A549 (cell line): ENCODE results near the gene G6PC2. TPM values are rescaled to one million over a fixed set of nuclear protein-coding genes. Genes with fewer than 3 reads are reported as not detected.

ENCODE experiments used
- ATAC-seq, 2 experiments: fragments of 200-7000 bp in 1 of 2; fragments of >200 bp in 1 of 2; cut with Nextera tagmentation in 1 of 2; cut with Tn5 transposase in 1 of 2; 3 replicates each; pipeline versions ENCODE4 v1.8.0 to v1.9.1; 2018 to 2020; ENCODE audit warnings: mild to moderate bottlenecking in 1 of 2, moderate library complexity in 1 of 2
- CTCF ChIA-PET: fragments of 300-600 bp; sonication (Branson Sonifier 250); formaldehyde crosslinking; extraction: SDS; loops from one replicate; lab custom pipeline; 2021; ENCODE audit warnings: antibody characterized with exemption, inconsistent platforms; lab: Yijun Ruan, JAX
- POLR2A ChIA-PET: fragments of 350-600 bp; formaldehyde crosslinking; extraction: SDS; loops from one replicate; lab custom pipeline; 2021; ENCODE audit warnings: antibody characterized with exemption, inconsistent platforms; lab: Yijun Ruan, JAX
- DNase-seq, 2 experiments: peaks; one replicate each; pipeline versions ENCODE4 v3.0.0 to v3.0.0-alpha.2; 2011 to 2016; ENCODE audit warnings: low read depth in 1 of 2, low spot score in 1 of 2
- FAIRE-seq: peaks from 2 replicates; lab custom pipeline; 2011; peaks lifted over from hg19 to GRCh38; lab: Jason Lieb, UNC
- H3K27ac ChIP-seq, 2 experiments: fragments of >200 bp; sonication (Bioruptor Twin); formaldehyde crosslinking; 3 replicates each; pipeline ENCODE4 v1.5.1; 2016 to 2017
- H3K4me1 ChIP-seq: fragments of >200 bp; sonication (Bioruptor Twin); formaldehyde crosslinking; 3 replicates; pipeline ENCODE4 v1.6.1; 2016
- H3K4me2 ChIP-seq: fragments of >200 bp; sonication (Bioruptor Twin); formaldehyde crosslinking; 3 replicates; pipeline ENCODE4 v1.6.1; 2016
- H3K4me3 ChIP-seq: fragments of >200 bp; sonication (Bioruptor Twin); formaldehyde crosslinking; 3 replicates; pipeline ENCODE4 v1.5.1; 2016
- H3K9me3 ChIP-seq: fragments of >200 bp; sonication (Bioruptor Twin); formaldehyde crosslinking; 3 replicates; pipeline ENCODE4 v1.6.1; 2016
- BHLHE40 ChIP-seq: IDR thresholded peaks from 2 replicates; pipeline ENCODE4 v1.6.1; 2012; ENCODE audit warnings: low read depth, low read length, inconsistent platforms
- EP300 ChIP-seq, 2 experiments: fragments of >200 bp; sonication (Bioruptor Twin); formaldehyde crosslinking; IDR thresholded peaks; 2 replicates in 1 of 2; 3 replicates in 1 of 2; pipeline ENCODE4 v1.6.1; 2016 to 2017
- ESRRA ChIP-seq: fragments of 150-350 bp; IDR thresholded peaks from 2 replicates; pipeline ENCODE4 v1.6.1; 2014; ENCODE audit warnings: mild to moderate bottlenecking, low read length, borderline replicate concordance
- FOSL2 ChIP-seq, 2 experiments: fragments of 450-650 bp in 1 of 2; fragments of >200 bp in 1 of 2; sonication (Bioruptor Twin) in 1 of 2; formaldehyde crosslinking; IDR thresholded peaks; 2 replicates each; pipeline versions ENCODE4 v1.5.0 to v1.6.1; 2016 to 2020; ENCODE audit warnings: mild to moderate bottlenecking in 1 of 2, moderate library complexity in 1 of 2
- HOXB13 ChIP-seq: fragments of 250-450 bp; sonication (Bioruptor Pico); IDR thresholded peaks from 2 replicates; pipeline ENCODE4 v1.5.0; 2020; ENCODE audit warnings: low read depth, mild to moderate bottlenecking, moderate library complexity
- KDM1A ChIP-seq: fragments of 200-600 bp; sonication (generic); IDR thresholded peaks from 2 replicates; pipeline ENCODE4 v1.6.1; 2016; ENCODE audit warnings: low read depth, mild to moderate bottlenecking
- KDM5A ChIP-seq: fragments of 200-600 bp; sonication (generic); IDR thresholded peaks from 2 replicates; pipeline ENCODE4 v1.6.1; 2016; ENCODE audit warnings: antibody characterized with exemption, mild to moderate bottlenecking
- NFE2L2 ChIP-seq: fragments of 150-350 bp; conservative IDR thresholded peaks from 2 replicates; pipeline ENCODE4 v1.6.1; 2014; ENCODE audit warnings: low read length
- NPAS2 ChIP-seq: fragments of 250-450 bp; sonication (Bioruptor Pico); IDR thresholded peaks from 2 replicates; pipeline ENCODE4 v1.8.0; 2022; ENCODE audit warnings: mild to moderate bottlenecking, moderate library complexity, borderline replicate concordance
- PHF8 ChIP-seq: fragments of 200-600 bp; sonication (generic); IDR thresholded peaks from 2 replicates; pipeline ENCODE4 v1.6.1; 2016; ENCODE audit warnings: low read depth, mild to moderate bottlenecking, antibody characterized with exemption, moderate library complexity, borderline replicate concordance
- POLR2A ChIP-seq: IDR thresholded peaks from 2 replicates; pipeline ENCODE4 v1.6.1; 2012; ENCODE audit warnings: mild to moderate bottlenecking, low read length
- POLR2AphosphoS2 ChIP-seq: conservative IDR thresholded peaks from 2 replicates; pipeline ENCODE4 v1.6.1; 2012; ENCODE audit warnings: low read length, improper control_type of control experiment, inconsistent platforms
- RCOR1 ChIP-seq: fragments of 150-350 bp; IDR thresholded peaks from 2 replicates; pipeline ENCODE4 v1.6.1; 2014; ENCODE audit warnings: antibody characterized with exemption, low read length, low read depth
- RFX5 ChIP-seq: fragments of 450-650 bp; IDR thresholded peaks from 2 replicates; pipeline ENCODE4 v1.7.1; 2014; ENCODE audit warnings: antibody characterized with exemption, mild to moderate bottlenecking, moderate library complexity
- SMC3 ChIP-seq: fragments of >200 bp; sonication (Bioruptor Twin); formaldehyde crosslinking; IDR thresholded peaks from 3 replicates; pipeline ENCODE4 v1.6.1; 2018; ENCODE audit warnings: inconsistent platforms
- TP53 ChIP-seq: fragments of 250-450 bp; sonication (Bioruptor Pico); IDR thresholded peaks from 2 replicates; pipeline ENCODE4 v1.5.0; 2021; ENCODE audit warnings: mild to moderate bottlenecking, moderate library complexity
- ZC3H11A ChIP-seq: fragments of 450-650 bp; IDR thresholded peaks from 2 replicates; pipeline ENCODE4 v1.6.1; 2014; ENCODE audit warnings: antibody characterized with exemption, mild to moderate bottlenecking
- ZNF302 ChIP-seq: fragments of 250-450 bp; sonication (Bioruptor Pico); IDR thresholded peaks from 2 replicates; pipeline ENCODE4 v1.9.0; 2021; ENCODE audit warnings: inconsistent platforms, mild to moderate bottlenecking, moderate library complexity
- WGBS: methylation state at CpG from one replicate; pipeline ENCODE4 v1.1.6; 2017; ENCODE audit errors: missing lambda C conversion rate; 5-methylcytosine and 5-hydroxymethylcytosine counted together
- polyA plus RNA-seq, 4 experiments: library from polyadenylated mRNA; depleted of rRNA in 3 of 4; stranded (reverse); fragments of >200 nt; fragmentation: RNase III in 1 of 4; extraction: RNeasy Plus Mini Kit Qiagen cat#74134 plus additional on column Dnase treatment in 1 of 4; gene quantifications; 2 replicates in 3 of 4; 3 replicates in 1 of 4; pipeline ENCODE4 v1.2.3, GENCODE V29; 2011 to 2017
- TF ChIP-seq, protein P1 (sequence below): IDR thresholded peaks from 2 replicates; pipeline ENCODE4 v1.6.1; 2012
- TF ChIP-seq, protein P2 (sequence below): fragments of 250-450 bp; sonication (Bioruptor Pico); IDR thresholded peaks from 2 replicates; pipeline ENCODE4 v1.5.0; 2021; ENCODE audit warnings: mild to moderate bottlenecking, moderate library complexity, borderline replicate concordance
- TF ChIP-seq, protein P3 (sequence below): IDR thresholded peaks from 2 replicates; pipeline ENCODE4 v1.6.1; 2012; ENCODE audit warnings: low read depth, borderline replicate concordance
- TF ChIP-seq, protein P4 (sequence below): fragments of 150-350 bp; IDR thresholded peaks from 2 replicates; pipeline ENCODE4 v1.6.1; 2014; ENCODE audit warnings: low read depth, mild to moderate bottlenecking, low read length
- TF ChIP-seq, protein P5 (sequence below): IDR thresholded peaks from 2 replicates; pipeline ENCODE4 v1.6.1; 2012
- TF ChIP-seq, protein P6 (sequence below): fragments of >200 bp; sonication (Bioruptor Twin); formaldehyde crosslinking; IDR thresholded peaks from 3 replicates; pipeline ENCODE4 v1.6.1; 2016
- TF ChIP-seq, protein P7 (sequence below): fragments of 200-600 bp; sonication (generic); IDR thresholded peaks from 2 replicates; pipeline ENCODE4 v1.6.1; 2016; ENCODE audit warnings: antibody characterized with exemption, mild to moderate bottlenecking, moderate library complexity

Gene G6PC2
- polyA plus RNA-seq, 2 of the 4 experiments (the other 2 are of a cell fraction): not detected

DNA sequence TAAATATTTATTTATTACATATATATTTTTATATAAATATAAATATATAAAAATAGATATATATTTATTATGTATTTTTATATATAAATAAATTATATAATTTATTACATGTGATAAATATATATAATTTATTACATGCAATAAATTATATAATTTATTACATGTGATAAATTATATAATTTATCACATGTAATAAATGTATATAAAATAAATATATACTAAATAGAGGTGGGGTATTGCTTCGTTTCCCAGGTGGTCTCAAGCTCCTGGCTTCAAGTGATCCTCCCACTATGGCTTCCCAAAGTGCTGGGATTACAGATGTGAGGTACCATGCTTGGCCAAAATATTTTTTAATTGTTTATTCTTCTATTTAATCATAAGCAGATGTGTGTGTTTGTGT is 3.6 kb upstream of the G6PC2 start:
- no peak for DNase-seq
- TF ChIP-seq POLR2AphosphoS2: no peak
- TF ChIP-seq, protein P1, sequence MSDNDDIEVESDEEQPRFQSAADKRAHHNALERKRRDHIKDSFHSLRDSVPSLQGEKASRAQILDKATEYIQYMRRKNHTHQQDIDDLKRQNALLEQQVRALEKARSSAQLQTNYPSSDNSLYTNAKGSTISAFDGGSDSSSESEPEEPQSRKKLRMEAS: no peak
- TF ChIP-seq TP53 (CRISPR knock-in tag): no peak
- TF ChIP-seq RCOR1: no peak
- no peak for TF ChIP-seq NPAS2 (CRISPR knock-in tag)
- TF ChIP-seq, protein P2, sequence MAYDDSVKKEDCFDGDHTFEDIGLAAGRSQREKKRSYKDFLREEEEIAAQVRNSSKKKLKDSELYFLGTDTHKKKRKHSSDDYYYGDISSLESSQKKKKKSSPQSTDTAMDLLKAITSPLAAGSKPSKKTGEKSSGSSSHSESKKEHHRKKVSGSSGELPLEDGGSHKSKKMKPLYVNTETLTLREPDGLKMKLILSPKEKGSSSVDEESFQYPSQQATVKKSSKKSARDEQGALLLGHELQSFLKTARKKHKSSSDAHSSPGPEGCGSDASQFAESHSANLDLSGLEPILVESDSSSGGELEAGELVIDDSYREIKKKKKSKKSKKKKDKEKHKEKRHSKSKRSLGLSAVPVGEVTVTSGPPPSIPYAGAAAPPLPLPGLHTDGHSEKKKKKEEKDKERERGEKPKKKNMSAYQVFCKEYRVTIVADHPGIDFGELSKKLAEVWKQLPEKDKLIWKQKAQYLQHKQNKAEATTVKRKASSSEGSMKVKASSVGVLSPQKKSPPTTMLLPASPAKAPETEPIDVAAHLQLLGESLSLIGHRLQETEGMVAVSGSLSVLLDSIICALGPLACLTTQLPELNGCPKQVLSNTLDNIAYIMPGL (CRISPR knock-in tag): no peak
- TF ChIP-seq SMC3: no peak
- TF ChIP-seq, protein P3, sequence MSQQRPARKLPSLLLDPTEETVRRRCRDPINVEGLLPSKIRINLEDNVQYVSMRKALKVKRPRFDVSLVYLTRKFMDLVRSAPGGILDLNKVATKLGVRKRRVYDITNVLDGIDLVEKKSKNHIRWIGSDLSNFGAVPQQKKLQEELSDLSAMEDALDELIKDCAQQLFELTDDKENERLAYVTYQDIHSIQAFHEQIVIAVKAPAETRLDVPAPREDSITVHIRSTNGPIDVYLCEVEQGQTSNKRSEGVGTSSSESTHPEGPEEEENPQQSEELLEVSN: no peak
- TF ChIP-seq ESRRA: no peak
- TF ChIP-seq KDM1A: no peak
- no peak for TF ChIP-seq NFE2L2
- no peak for TF ChIP-seq BHLHE40
- TF ChIP-seq, protein P4, sequence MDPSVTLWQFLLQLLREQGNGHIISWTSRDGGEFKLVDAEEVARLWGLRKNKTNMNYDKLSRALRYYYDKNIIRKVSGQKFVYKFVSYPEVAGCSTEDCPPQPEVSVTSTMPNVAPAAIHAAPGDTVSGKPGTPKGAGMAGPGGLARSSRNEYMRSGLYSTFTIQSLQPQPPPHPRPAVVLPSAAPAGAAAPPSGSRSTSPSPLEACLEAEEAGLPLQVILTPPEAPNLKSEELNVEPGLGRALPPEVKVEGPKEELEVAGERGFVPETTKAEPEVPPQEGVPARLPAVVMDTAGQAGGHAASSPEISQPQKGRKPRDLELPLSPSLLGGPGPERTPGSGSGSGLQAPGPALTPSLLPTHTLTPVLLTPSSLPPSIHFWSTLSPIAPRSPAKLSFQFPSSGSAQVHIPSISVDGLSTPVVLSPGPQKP: no peak
- no peak for TF ChIP-seq RFX5
- TF ChIP-seq ZC3H11A: no peak
- TF ChIP-seq PHF8: no peak
- no peak for TF ChIP-seq HOXB13
- TF ChIP-seq FOSL2 (IDR thresholded peaks at IDR 0.05): no peak
- TF ChIP-seq FOSL2 (CRISPR knock-in tag; IDR thresholded peaks at IDR 0.05): no peak
- TF ChIP-seq EP300 (IDR thresholded peaks at IDR 0.05): no peak
- Histone ChIP-seq H3K4me2 (no peak overlapping the region), H3K4me1 (no peaks in the 10 kb centered on the region), H3K9me3 (no peaks in the 10 kb centered on the region), H3K4me3 (no peak overlapping the region), H3K27ac (no peak overlapping the region)
- ChIA-PET POLR2A (no interaction called here), CTCF (no interaction called here)
- no peak for ATAC-seq
- FAIRE-seq: no peak
- 12% methylated on average over 1 of the region's 1 CpG for WGBS

DNA sequence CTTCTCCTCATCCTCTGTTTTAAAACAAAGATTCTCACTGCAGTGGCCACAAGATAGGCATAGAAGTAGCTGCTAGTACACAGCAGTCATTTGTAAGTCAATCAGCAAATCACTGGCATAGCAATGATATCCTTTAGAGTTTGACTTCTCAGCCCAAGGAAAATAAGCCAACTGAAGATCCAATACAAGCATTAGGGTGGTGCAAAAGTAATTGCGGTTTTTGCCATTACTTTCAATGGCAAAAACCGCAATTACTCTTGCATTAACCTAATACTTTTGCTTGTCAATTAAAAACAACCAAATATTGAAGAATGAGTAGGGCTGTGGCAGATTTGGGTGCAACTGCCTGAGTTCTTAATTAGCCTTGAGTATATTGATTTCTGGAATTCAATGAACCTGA is 2.8 kb downstream of the G6PC2 start:
- Histone ChIP-seq H3K4me3 (no peak overlapping the region), H3K27ac (no peak overlapping the region), H3K4me2 (no peak overlapping the region), H3K9me3 (no peaks in the 10 kb centered on the region), H3K4me1 (no peaks in the 10 kb centered on the region)
- ChIA-PET CTCF (no interaction called here), POLR2A (no interaction called here)
- FAIRE-seq (no peak), ATAC-seq (no peak), DNase-seq (no peak)
- 44% methylated on average over 2 of the region's 2 CpGs for WGBS
- TF ChIP-seq POLR2A (no peak), FOSL2 (IDR thresholded peaks at IDR 0.05) (no peak), FOSL2 (CRISPR knock-in tag; IDR thresholded peaks at IDR 0.05) (no peak), KDM5A (no peak), ZC3H11A (no peak), ZNF302 (no peak), RFX5 (no peak)
- TF ChIP-seq, protein P5, sequence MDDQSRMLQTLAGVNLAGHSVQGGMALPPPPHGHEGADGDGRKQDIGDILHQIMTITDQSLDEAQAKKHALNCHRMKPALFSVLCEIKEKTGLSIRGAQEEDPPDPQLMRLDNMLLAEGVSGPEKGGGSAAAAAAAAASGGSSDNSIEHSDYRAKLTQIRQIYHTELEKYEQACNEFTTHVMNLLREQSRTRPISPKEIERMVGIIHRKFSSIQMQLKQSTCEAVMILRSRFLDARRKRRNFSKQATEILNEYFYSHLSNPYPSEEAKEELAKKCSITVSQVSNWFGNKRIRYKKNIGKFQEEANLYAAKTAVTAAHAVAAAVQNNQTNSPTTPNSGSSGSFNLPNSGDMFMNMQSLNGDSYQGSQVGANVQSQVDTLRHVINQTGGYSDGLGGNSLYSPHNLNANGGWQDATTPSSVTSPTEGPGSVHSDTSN: no peak
- TF ChIP-seq, protein P3: no peak
- TF ChIP-seq, protein P6, sequence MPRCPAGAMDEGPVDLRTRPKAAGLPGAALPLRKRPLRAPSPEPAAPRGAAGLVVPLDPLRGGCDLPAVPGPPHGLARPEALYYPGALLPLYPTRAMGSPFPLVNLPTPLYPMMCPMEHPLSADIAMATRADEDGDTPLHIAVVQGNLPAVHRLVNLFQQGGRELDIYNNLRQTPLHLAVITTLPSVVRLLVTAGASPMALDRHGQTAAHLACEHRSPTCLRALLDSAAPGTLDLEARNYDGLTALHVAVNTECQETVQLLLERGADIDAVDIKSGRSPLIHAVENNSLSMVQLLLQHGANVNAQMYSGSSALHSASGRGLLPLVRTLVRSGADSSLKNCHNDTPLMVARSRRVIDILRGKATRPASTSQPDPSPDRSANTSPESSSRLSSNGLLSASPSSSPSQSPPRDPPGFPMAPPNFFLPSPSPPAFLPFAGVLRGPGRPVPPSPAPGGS: no peak
- TF ChIP-seq, protein P7, sequence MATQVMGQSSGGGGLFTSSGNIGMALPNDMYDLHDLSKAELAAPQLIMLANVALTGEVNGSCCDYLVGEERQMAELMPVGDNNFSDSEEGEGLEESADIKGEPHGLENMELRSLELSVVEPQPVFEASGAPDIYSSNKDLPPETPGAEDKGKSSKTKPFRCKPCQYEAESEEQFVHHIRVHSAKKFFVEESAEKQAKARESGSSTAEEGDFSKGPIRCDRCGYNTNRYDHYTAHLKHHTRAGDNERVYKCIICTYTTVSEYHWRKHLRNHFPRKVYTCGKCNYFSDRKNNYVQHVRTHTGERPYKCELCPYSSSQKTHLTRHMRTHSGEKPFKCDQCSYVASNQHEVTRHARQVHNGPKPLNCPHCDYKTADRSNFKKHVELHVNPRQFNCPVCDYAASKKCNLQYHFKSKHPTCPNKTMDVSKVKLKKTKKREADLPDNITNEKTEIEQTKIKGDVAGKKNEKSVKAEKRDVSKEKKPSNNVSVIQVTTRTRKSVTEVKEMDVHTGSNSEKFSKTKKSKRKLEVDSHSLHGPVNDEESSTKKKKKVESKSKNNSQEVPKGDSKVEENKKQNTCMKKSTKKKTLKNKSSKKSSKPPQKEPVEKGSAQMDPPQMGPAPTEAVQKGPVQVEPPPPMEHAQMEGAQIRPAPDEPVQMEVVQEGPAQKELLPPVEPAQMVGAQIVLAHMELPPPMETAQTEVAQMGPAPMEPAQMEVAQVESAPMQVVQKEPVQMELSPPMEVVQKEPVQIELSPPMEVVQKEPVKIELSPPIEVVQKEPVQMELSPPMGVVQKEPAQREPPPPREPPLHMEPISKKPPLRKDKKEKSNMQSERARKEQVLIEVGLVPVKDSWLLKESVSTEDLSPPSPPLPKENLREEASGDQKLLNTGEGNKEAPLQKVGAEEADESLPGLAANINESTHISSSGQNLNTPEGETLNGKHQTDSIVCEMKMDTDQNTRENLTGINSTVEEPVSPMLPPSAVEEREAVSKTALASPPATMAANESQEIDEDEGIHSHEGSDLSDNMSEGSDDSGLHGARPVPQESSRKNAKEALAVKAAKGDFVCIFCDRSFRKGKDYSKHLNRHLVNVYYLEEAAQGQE: no peak
